Prostate gland (tissue), 2 donors: ENCODE results near the gene GABRR1. TPM values are rescaled to one million over a fixed set of nuclear protein-coding genes. Genes with fewer than 3 reads are reported as not detected.

Experiments used
- DNase-seq: peaks from one replicate; pipeline ENCODE4 v3.0.0-alpha.2; 2019; ENCODE audit warnings: low spot score
- H3K27ac ChIP-seq, 2 donors: fragments of 200-600 bp; sonication (generic); 2 replicates each; pipeline ENCODE4 v1.5.1; 2017 to 2019
- H3K27me3 ChIP-seq: fragments of 200-600 bp; sonication (generic); replicated peaks from 2 replicates; pipeline ENCODE4 v1.5.1; 2019; ENCODE audit not compliant: insufficient read depth
- H3K36me3 ChIP-seq, 2 donors: fragments of 200-600 bp; sonication (generic); 1 replicate in 1 of 2; 2 replicates in 1 of 2; pipeline versions ENCODE4 v1.5.1 to v1.8.1; 2017 to 2019
- H3K4me1 ChIP-seq: fragments of 200-600 bp; sonication (generic); replicated peaks from 2 replicates; pipeline ENCODE4 v1.5.1; 2019
- H3K4me3 ChIP-seq, 2 donors: fragments of 200-600 bp; sonication (generic); 2 replicates each; pipeline ENCODE4 v1.5.1; 2017 to 2019
- H3K9me3 ChIP-seq: fragments of 200-600 bp; sonication (generic); 2 replicates; pipeline ENCODE4 v1.5.1; 2017
- POLR2A ChIP-seq: fragments of 450-650 bp; IDR thresholded peaks from one replicate; pipeline ENCODE4 v1.6.1; 2016; ENCODE audit warnings: antibody characterized with exemption, mild to moderate bottlenecking
- POLR2AphosphoS5 ChIP-seq: sonication (generic); formaldehyde crosslinking; IDR thresholded peaks from one replicate; pipeline ENCODE4 v1.6.1; 2017; ENCODE audit warnings: antibody characterized with exemption
- WGBS: methylation state at CpG from one replicate; pipeline ENCODE4 v1.1.5; 2018; 5-methylcytosine and 5-hydroxymethylcytosine counted together
- intact Hi-C: fragments of 100-400 bp; cut with DNase I; formaldehyde crosslinking; loops from one replicate; pipeline ENCODE4 v1.14.2; 2022
- total RNA-seq, 2 donors: library from RNA; depleted of rRNA; stranded (reverse); fragments of >200 nt; gene quantifications; one replicate each; pipeline ENCODE4 v1.1.0, GENCODE V29; 2016
- TF ChIP-seq, protein P1 (sequence below), 4 experiments: fragments of 200-600 bp in 2 of 4; fragments of 450-650 bp in 2 of 4; sonication (generic) in 2 of 4; IDR thresholded peaks; 1 replicate in 3 of 4; 2 replicates in 1 of 4; pipeline ENCODE4 v1.5.1; 2016 to 2019; ENCODE audit warnings: antibody characterized with exemption in 4 of 4, mild to moderate bottlenecking in 2 of 4, moderate library complexity in 2 of 4

The GABRR1 gene
- total RNA-seq, 2 donors from 2014 or later: 0.97 TPM; not detected in 1

GRCh38 chr6:89222712-89223039, 5.5 kb upstream of the GABRR1 start:
- Histone ChIP-seq H3K9me3 (no peaks in the 10 kb centered on the region), H3K27ac (no peak overlapping the region), H3K4me1 (no peaks in the 10 kb centered on the region), H3K36me3 (no peaks in the 10 kb centered on the region), H3K4me3 (no peak overlapping the region), H3K27me3 (no peaks in the 10 kb centered on the region)
- 47% methylated on average over 4 of the region's 4 CpGs for WGBS
- no peak for DNase-seq
- TF ChIP-seq, protein P1, sequence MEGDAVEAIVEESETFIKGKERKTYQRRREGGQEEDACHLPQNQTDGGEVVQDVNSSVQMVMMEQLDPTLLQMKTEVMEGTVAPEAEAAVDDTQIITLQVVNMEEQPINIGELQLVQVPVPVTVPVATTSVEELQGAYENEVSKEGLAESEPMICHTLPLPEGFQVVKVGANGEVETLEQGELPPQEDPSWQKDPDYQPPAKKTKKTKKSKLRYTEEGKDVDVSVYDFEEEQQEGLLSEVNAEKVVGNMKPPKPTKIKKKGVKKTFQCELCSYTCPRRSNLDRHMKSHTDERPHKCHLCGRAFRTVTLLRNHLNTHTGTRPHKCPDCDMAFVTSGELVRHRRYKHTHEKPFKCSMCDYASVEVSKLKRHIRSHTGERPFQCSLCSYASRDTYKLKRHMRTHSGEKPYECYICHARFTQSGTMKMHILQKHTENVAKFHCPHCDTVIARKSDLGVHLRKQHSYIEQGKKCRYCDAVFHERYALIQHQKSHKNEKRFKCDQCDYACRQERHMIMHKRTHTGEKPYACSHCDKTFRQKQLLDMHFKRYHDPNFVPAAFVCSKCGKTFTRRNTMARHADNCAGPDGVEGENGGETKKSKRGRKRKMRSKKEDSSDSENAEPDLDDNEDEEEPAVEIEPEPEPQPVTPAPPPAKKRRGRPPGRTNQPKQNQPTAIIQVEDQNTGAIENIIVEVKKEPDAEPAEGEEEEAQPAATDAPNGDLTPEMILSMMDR (IDR thresholded peaks at IDR 0.05): no peak
- TF ChIP-seq POLR2AphosphoS5 (no peak), POLR2A (no peak)
- intact Hi-C loops: no loop called here

DNA sequence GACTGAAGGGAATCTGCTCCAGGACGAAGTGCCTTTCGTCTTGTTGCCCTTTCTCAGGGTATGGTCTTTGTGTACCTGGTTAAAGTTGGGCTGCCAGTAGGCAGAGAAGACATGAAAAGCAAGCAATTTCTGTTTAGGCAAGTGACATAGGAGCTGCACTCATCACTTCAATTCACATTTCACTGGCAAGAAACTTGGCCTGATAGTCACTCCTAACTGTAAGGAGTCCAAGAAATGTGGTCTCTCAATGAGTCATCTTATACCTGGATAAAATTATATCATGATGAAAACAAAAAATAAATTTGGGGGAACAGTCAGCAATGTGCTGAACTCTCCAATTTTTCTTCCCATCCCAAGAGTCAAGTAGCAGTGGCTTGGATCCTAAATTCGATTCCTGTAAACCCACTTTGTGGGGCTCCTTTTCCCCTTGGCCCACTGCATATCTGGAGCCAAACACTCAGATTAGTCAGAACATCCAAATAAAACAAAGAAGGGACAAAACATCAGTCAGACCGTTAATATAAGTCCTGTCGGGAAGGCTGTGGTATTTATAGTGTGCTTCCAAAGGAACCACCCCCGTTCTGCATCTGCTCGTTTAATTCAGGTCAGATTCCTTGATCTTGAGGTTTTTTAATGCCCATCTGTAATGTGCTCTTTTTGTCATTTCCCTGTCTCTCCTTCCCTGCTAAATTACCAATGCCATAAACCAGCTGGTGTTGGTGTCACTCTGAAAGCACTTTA, 5.0 kb upstream of the GABRR1 start:
- H3K4me3 ChIP-seq: no peak overlapping the region
- intact Hi-C loops: no loop called here
- H3K4me1 ChIP-seq: no peaks in the 10 kb centered on the region
- no peaks in the 10 kb centered on the region for H3K27me3 ChIP-seq
- H3K9me3 ChIP-seq: no peaks in the 10 kb centered on the region
- 13% methylated on average over 7 of the region's 7 CpGs for WGBS
- no peaks in the 10 kb centered on the region for H3K36me3 ChIP-seq
- no peak overlapping the region for H3K27ac ChIP-seq
- no peak for TF ChIP-seq POLR2A
- TF ChIP-seq POLR2AphosphoS5: peak; percentile 17
- TF ChIP-seq, protein P1 (IDR thresholded peaks at IDR 0.05): no peak
- no peak for DNase-seq

DNA sequence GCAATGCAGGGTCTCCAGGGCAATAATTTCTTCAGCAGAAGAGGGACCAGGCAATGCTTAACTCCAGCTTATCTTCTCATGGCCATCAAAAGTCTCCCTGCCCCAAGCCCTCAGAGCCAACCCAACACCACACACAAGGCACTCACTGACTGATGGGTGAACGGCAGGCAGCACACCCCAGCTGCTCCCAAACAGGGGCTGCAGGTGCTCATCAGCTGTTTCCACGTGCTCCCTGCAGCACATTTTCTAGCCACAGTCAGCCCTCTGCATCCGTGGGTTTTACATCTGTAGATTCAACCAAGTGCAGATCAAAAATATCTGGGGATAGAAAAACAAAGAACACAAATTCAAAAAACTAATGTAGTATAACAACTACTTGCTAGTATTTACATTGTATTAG, 4.0 kb upstream of the GABRR1 start:
- no peak overlapping the region for H3K4me3 ChIP-seq
- TF ChIP-seq POLR2A (no peak), POLR2AphosphoS5 (no peak)
- TF ChIP-seq, protein P1 (IDR thresholded peaks at IDR 0.05): no peak
- no peak for DNase-seq
- no peaks in the 10 kb centered on the region for H3K9me3 ChIP-seq
- no peak overlapping the region for H3K27ac ChIP-seq
- H3K36me3 ChIP-seq: no peaks in the 10 kb centered on the region
- intact Hi-C loops: no loop called here
- 92% methylated on average over 3 of the region's 3 CpGs for WGBS
- H3K27me3 ChIP-seq: no peaks in the 10 kb centered on the region
- H3K4me1 ChIP-seq: no peaks in the 10 kb centered on the region

DNA sequence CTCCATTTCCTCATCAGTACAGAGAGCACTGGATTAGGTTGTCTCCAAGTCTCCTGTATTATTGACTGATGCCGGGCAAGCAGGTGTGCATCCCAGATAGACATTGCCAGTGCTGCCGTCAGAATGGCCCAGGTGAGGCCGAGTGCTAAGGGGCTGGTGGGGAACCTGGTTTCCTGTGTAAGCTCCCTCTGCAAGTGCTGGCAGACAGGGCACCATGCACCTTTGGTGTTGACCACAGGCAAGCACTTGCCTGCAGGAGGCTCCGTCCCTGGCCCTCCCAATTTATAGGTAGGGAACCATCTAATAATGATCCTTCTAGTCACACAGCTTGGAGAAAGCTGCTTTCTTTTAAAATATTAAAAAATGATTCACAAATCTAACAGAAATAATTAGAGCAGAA, 747 bp downstream of the GABRR1 start:
- DNase-seq: no peak
- TF ChIP-seq POLR2AphosphoS5 (no peak), POLR2A (no peak)
- TF ChIP-seq, protein P1 (IDR thresholded peaks at IDR 0.05): no peak
- intact Hi-C loops: no loop called here
- H3K4me3 ChIP-seq: no peak overlapping the region
- 92% methylated on average over 4 of the region's 4 CpGs for WGBS
- no peak overlapping the region for H3K27ac ChIP-seq
- no peaks in the 10 kb centered on the region for H3K27me3 ChIP-seq
- H3K9me3 ChIP-seq: no peaks in the 10 kb centered on the region
- H3K36me3 ChIP-seq: no peaks in the 10 kb centered on the region
- H3K4me1 ChIP-seq: no peaks in the 10 kb centered on the region

DNA sequence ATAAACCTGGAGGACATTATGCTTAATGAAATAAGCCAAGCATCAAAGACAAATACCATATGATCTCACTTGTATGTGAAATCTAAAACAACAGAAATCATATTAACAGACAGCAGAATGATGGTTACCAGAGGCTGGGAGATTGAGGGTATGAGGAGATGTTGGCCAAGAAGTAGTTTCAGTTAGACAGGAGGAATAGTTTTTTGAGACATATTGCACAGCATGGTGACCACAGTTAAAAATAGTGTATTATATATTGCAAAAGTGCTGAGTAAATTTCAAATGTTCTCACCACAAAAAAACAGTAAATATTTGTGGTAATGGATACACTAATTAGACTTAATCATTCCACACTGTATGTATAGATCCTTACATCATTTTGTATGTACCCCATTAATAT, 1.8 kb downstream of the GABRR1 start:
- intact Hi-C loops: no loop called here
- no peak for DNase-seq
- no peak for TF ChIP-seq POLR2AphosphoS5
- TF ChIP-seq POLR2A: no peak
- TF ChIP-seq, protein P1 (IDR thresholded peaks at IDR 0.05): no peak
- no peak overlapping the region for H3K4me3 ChIP-seq
- H3K27ac ChIP-seq: no peak overlapping the region
- no peaks in the 10 kb centered on the region for H3K9me3 ChIP-seq
- no peaks in the 10 kb centered on the region for H3K36me3 ChIP-seq
- H3K27me3 ChIP-seq: no peaks in the 10 kb centered on the region
- H3K4me1 ChIP-seq: no peaks in the 10 kb centered on the region
